Brain microvascular endothelial cell (primary cell): ENCODE results near the gene MRPS23.

Experiments
- DNase-seq: peaks from one replicate; pipeline ENCODE4 v3.0.0-alpha.2; 2020
- H3K27ac ChIP-seq: fragments of 250-450 bp; sonication (Bioruptor Pico); 2 replicates; pipeline ENCODE4 v1.5.1; 2020; ENCODE audit warnings: mild to moderate bottlenecking, moderate library complexity
- H3K27me3 ChIP-seq: fragments of 250-450 bp; sonication (Bioruptor Pico); replicated peaks from 2 replicates; pipeline ENCODE4 v1.5.1; 2020; ENCODE audit warnings: mild to moderate bottlenecking
- H3K36me3 ChIP-seq: fragments of 250-450 bp; sonication (Bioruptor Pico); replicated peaks from 2 replicates; pipeline ENCODE4 v1.5.1; 2020; ENCODE audit warnings: mild to moderate bottlenecking
- H3K4me3 ChIP-seq: 2 replicates; pipeline ENCODE4 v1.5.1; 2011; ENCODE audit warnings: low read depth, mild to moderate bottlenecking, control low read depth, low read length, moderate library complexity
- CTCF ChIP-seq: IDR thresholded peaks from 2 replicates; pipeline ENCODE4 v1.5.1; 2011; ENCODE audit warnings: low read depth, mild to moderate bottlenecking, moderate library complexity, low read length, control low read depth, inconsistent platforms; ENCODE audit errors: missing control alignments
- in situ Hi-C: cut with HindIII; loops from 2 replicates; pipeline ENCODE4 v1.10.0; 2017; ENCODE audit warnings: low sequenced_read_pairs, low pct_ligation_motif_present

Gene MRPS23

GRCh38 chr17:57881143-57881542, 31.3 kb upstream of the MRPS23 start:
- H3K27me3 ChIP-seq = no peaks in the 10 kb centered on the region
- in situ Hi-C loops = no loop called here
- H3K27ac ChIP-seq = no peak overlapping the region
- TF ChIP-seq CTCF = no peak
- no peak overlapping the region for H3K4me3 ChIP-seq
- H3K36me3 ChIP-seq = peaks cover 2% of the 10 kb centered on the region
- DNase-seq = peak; percentile 43

- DNase-seq = no peak
- Histone ChIP-seq H3K27me3 (no peaks in the 10 kb centered on the region), H3K36me3 (peaks cover 2% of the 10 kb centered on the region), H3K27ac (no peak overlapping the region), H3K4me3 (no peak overlapping the region)
- TF ChIP-seq CTCF = no peak
- in situ Hi-C loops = no loop called here
Measured at GRCh38 chr17:57880086-57880456, 30.2 kb upstream of the MRPS23 start.

GRCh38 chr17:57879437-57880085, 29.7 kb upstream of the MRPS23 start:
- in situ Hi-C loops = no loop called here
- no peak for DNase-seq
- Histone ChIP-seq H3K36me3 (peaks cover 2% of the 10 kb centered on the region), H3K27me3 (no peaks in the 10 kb centered on the region), H3K27ac (peak overlapping the region; percentile 34), H3K4me3 (no peak overlapping the region)
- TF ChIP-seq CTCF = no peak

GRCh38 chr17:57877803-57878377, 28.0 kb upstream of the MRPS23 start:
- no peaks in the 10 kb centered on the region for H3K27me3 ChIP-seq
- TF ChIP-seq CTCF = no peak
- H3K27ac ChIP-seq = no peak overlapping the region
- peaks cover 2% of the 10 kb centered on the region for H3K36me3 ChIP-seq
- DNase-seq = no peak
- in situ Hi-C loops = no loop called here
- H3K4me3 ChIP-seq = no peak overlapping the region

GRCh38 chr17:57876866-57877237, 27.0 kb upstream of the MRPS23 start:
- in situ Hi-C loops = no loop called here

More at GRCh38 chr17:57876866-57877237, 27.0 kb upstream of the MRPS23 start:
- Histone ChIP-seq H3K36me3 (peaks cover 7% of the 10 kb centered on the region), H3K27ac (no peak overlapping the region), H3K4me3 (no peak overlapping the region), H3K27me3 (no peaks in the 10 kb centered on the region)
- DNase-seq = no peak
- no peak for TF ChIP-seq CTCF
